GM12801 (cell line): Measurements from ENCODE around the gene ABCB8.

Experiments used
- TF ChIP-seq, protein P1 (sequence below): IDR thresholded peaks from one replicate; pipeline ENCODE4 v1.5.1; 2011; ENCODE audit warnings: control low read depth; ENCODE audit not compliant: insufficient read length; ENCODE audit errors: extremely low read depth

The ABCB8 gene

GRCh38 chr7:151087245-151088018 lies 59.2 kb downstream of the ABCB8 start:
- TF ChIP-seq, protein P1, sequence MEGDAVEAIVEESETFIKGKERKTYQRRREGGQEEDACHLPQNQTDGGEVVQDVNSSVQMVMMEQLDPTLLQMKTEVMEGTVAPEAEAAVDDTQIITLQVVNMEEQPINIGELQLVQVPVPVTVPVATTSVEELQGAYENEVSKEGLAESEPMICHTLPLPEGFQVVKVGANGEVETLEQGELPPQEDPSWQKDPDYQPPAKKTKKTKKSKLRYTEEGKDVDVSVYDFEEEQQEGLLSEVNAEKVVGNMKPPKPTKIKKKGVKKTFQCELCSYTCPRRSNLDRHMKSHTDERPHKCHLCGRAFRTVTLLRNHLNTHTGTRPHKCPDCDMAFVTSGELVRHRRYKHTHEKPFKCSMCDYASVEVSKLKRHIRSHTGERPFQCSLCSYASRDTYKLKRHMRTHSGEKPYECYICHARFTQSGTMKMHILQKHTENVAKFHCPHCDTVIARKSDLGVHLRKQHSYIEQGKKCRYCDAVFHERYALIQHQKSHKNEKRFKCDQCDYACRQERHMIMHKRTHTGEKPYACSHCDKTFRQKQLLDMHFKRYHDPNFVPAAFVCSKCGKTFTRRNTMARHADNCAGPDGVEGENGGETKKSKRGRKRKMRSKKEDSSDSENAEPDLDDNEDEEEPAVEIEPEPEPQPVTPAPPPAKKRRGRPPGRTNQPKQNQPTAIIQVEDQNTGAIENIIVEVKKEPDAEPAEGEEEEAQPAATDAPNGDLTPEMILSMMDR: no peak

GRCh38 chr7:151088019-151088855 lies 60.0 kb downstream of the ABCB8 start:
- TF ChIP-seq, protein P1: no peak

GRCh38 chr7:151088856-151089699 lies 60.8 kb downstream of the ABCB8 start:
- TF ChIP-seq, protein P1: no peak

DNA sequence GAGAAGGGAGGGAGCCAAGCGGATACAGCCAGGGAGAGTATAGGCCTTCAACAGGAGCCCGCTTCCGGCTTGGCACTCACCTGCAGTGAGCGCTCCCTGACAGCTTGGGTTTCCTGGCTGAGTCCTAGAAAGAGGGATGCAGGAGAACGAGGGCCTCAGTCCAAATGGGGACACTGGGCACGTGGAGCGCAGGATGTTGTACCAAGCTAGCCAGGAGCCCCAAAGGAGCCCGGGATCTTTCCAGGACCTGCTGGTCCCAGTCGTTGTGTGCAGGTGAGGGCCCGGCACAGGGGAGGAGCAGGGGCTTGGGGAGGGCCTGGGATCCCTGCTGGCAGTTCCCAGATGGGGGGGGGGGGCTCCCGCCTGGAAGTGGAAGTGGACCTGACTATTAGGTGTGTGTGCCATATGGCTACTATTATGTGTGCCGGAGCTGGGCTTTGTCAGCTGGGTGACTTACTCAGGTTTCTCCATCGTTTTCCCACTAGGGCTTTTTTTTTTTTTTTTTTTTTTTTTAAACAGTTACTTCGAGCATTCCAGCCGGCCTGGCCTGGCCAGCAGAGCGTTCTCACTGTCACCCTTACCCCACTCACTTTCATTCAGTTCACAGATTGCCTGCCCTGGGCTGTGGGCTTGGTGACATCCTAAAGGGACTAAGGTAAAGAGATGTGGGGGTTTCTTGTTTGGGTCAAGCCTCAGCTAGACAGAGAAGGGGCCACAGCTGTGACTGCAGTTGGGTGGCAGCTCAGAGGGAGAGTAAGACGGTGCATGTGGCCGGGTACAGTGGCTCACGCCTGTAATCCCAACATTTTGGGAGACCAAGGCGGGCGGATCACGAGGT lies 61.9 kb downstream of the ABCB8 start:
- TF ChIP-seq, protein P1: no peak

DNA sequence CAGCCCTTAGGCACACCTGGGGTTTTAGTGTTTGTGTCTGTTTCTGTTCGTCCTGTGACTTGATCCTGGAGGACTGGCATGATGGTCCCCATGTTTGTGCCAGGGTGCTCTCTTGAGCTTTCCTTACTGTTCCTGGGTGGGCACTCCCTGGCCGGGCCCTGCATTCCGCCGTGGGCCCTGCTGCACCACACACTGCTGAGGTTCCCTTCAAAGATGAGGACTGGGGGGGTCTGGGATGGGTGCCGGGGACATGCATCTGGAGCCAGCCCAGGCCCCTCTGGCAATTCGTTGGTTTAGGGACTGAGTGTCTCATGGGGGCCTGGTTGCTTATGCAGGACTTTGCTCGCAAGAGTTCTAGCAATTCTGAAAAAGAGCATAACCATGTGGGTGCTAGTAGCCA lies 62.8 kb downstream of the ABCB8 start:
- TF ChIP-seq, protein P1: no peak

GRCh38 chr7:151091431-151091830 lies 63.2 kb downstream of the ABCB8 start:
- TF ChIP-seq, protein P1: no peak
